HepG2 (cell line): Measurements from ENCODE around the gene FUCA1. TPM values are rescaled to one million over a fixed set of nuclear protein-coding genes. Genes with fewer than 3 reads are reported as not detected.

ENCODE experiments used
- ATAC-seq: fragments of 200-7000 bp; cut with Tn5 transposase; 3 replicates; pipeline ENCODE4 v1.9.1; 2020; ENCODE audit warnings: mild to moderate bottlenecking, moderate library complexity
- BruUV-seq: library from RNA; stranded (reverse); fragments of 400-500 nt; replicated peaks from 2 replicates; lab custom pipeline; 2021; lab: Mats Ljungman, UMichigan
- CTCF ChIA-PET: fragments of 300-600 bp; formaldehyde crosslinking; extraction: SDS; loops from one replicate; lab custom pipeline; 2021; ENCODE audit warnings: low total read pairs, inconsistent platforms, low intra/inter-chr PET ratio; lab: Yijun Ruan, JAX
- POLR2A ChIA-PET: fragments of 350-600 bp; sonication (Branson Sonifier 250); formaldehyde crosslinking; loops from one replicate; lab custom pipeline; 2020; ENCODE audit warnings: antibody characterized with exemption, inconsistent platforms; lab: Yijun Ruan, JAX
- DNase-seq: peaks from one replicate; pipeline ENCODE4 v3.0.0-alpha.2; 2015; ENCODE audit warnings: low spot score
- FAIRE-seq: peaks from 3 replicates; lab custom pipeline; 2011; peaks lifted over from hg19 to GRCh38; lab: Jason Lieb, UNC
- H2AFZ ChIP-seq: one replicate; pipeline ENCODE4 v1.6.1; 2011; ENCODE audit warnings: low read length, inconsistent platforms
- H3K27ac ChIP-seq: fragments of 300-600 bp; 3 replicates; pipeline ENCODE4 v1.8.0; 2011; ENCODE audit warnings: mixed run types, mild to moderate bottlenecking, mixed read lengths, low read length, inconsistent platforms; ENCODE audit not compliant: insufficient read depth; ENCODE audit errors: extremely low read length
- H3K27me3 ChIP-seq, 2 experiments: fragments of 200-600 bp in 1 of 2; 2 replicates in 1 of 2; 3 replicates in 1 of 2; pipeline versions ENCODE4 v1.6.0 to v1.8.0; 2011; ENCODE audit warnings: low read length in 2 of 2, mild to moderate bottlenecking in 2 of 2, moderate library complexity in 2 of 2, inconsistent platforms in 1 of 2; ENCODE audit not compliant: insufficient read depth in 2 of 2, control insufficient read depth in 1 of 2
- H3K36me3 ChIP-seq, 2 experiments: fragments of 200-600 bp in 1 of 2; replicated peaks in 1 of 2; 2 replicates in 1 of 2; 3 replicates in 1 of 2; pipeline versions ENCODE4 v1.5.1 to v1.8.0; 2011; ENCODE audit warnings: low read length in 2 of 2, inconsistent platforms in 1 of 2; ENCODE audit not compliant: insufficient read depth in 2 of 2, control insufficient read depth in 1 of 2
- H3K4me1 ChIP-seq: 2 replicates; pipeline ENCODE4 v1.5.1; 2012; ENCODE audit warnings: low read length, inconsistent platforms; ENCODE audit not compliant: insufficient read depth
- H3K4me2 ChIP-seq: 2 replicates; pipeline ENCODE4 v1.6.0; 2011; ENCODE audit warnings: low read depth, low read length, inconsistent platforms
- H3K4me3 ChIP-seq, 3 experiments: fragments of 200-600 bp in 1 of 3; sonication (generic), shearing (Covaris generic) in 1 of 3; replicated peaks in 1 of 3; 2 replicates each; pipeline ENCODE4 v1.5.1; 2011 to 2016; ENCODE audit warnings: low read length in 3 of 3, inconsistent platforms in 2 of 3, low read depth in 2 of 3, mild to moderate bottlenecking in 2 of 3, control low read depth in 1 of 3, mixed read lengths in 1 of 3; ENCODE audit not compliant: insufficient read depth in 1 of 3
- H3K79me2 ChIP-seq: one replicate; pipeline ENCODE4 v1.6.1; 2011; ENCODE audit warnings: low read length, inconsistent platforms; ENCODE audit not compliant: insufficient read depth
- H3K9ac ChIP-seq: 2 replicates; pipeline ENCODE4 v1.6.0; 2011; ENCODE audit warnings: mild to moderate bottlenecking, low read depth, low read length, inconsistent platforms; ENCODE audit not compliant: insufficient read depth
- H3K9me3 ChIP-seq: 2 replicates; pipeline ENCODE4 v1.5.1; 2012; ENCODE audit warnings: mild to moderate bottlenecking, low read length
- H4K20me1 ChIP-seq: 2 replicates; pipeline ENCODE4 v1.6.0; 2011; ENCODE audit warnings: inconsistent platforms, mild to moderate bottlenecking, low read length, moderate library complexity; ENCODE audit not compliant: insufficient read depth
- GABPB1 ChIP-seq: IDR thresholded peaks from 2 replicates; pipeline ENCODE4 v1.6.1; 2016; ENCODE audit warnings: mild to moderate bottlenecking, missing genetic modification reagents, moderate library complexity, missing compliant biosample characterization
- NFIB ChIP-seq: sonication (generic); formaldehyde crosslinking; IDR thresholded peaks from 2 replicates; pipeline ENCODE4 v1.9.0; 2021; ENCODE audit warnings: missing genetic modification reagents, mild to moderate bottlenecking, borderline replicate concordance
- NFYC ChIP-seq: IDR thresholded peaks from 2 replicates; pipeline ENCODE4 v1.6.1; 2016; ENCODE audit warnings: missing genetic modification reagents, missing compliant biosample characterization
- PAWR ChIP-seq: sonication (generic); formaldehyde crosslinking; IDR thresholded peaks from 2 replicates; pipeline ENCODE4 v1.4.0; 2020; ENCODE audit warnings: missing genetic modification reagents, mild to moderate bottlenecking, borderline replicate concordance
- ZFP90 ChIP-seq: sonication (generic); formaldehyde crosslinking; IDR thresholded peaks from 2 replicates; pipeline ENCODE4 v1.8.0; 2022; ENCODE audit warnings: missing genetic modification reagents, mild to moderate bottlenecking, inconsistent platforms, borderline replicate concordance
- whole genome bisulfite sequencing: methylation state at CpG from one replicate; pipeline ENCODE4 v1.1.6; 2017; ENCODE audit warnings: low lambda C conversion rate; 5-methylcytosine and 5-hydroxymethylcytosine counted together
- in situ Hi-C: cut with HindIII; loops from 2 replicates; pipeline ENCODE4 v1.10.0; 2017; ENCODE audit warnings: low pct_unique_long_range_greater_than_20kb; ENCODE audit not compliant: extremely low pct_ligation_motif_present
- intact Hi-C: fragments of 100-400 bp; cut with micrococcal nuclease; formaldehyde crosslinking; loops from one replicate; pipeline ENCODE4 v1.10.0; 2022; ENCODE audit not compliant: unreplicated experiment
- polyA plus RNA-seq, 8 experiments: library from polyadenylated mRNA; depleted of rRNA in 3 of 8; stranded (reverse) in 7 of 8; unstranded in 1 of 8; fragments of >200 nt; fragmentation: Illumina TruSeq in 4 of 8; extraction: Trizol in 4 of 8; gene quantifications; 2 replicates each; pipeline versions ENCODE4 v1.2.1 to v1.2.3, GENCODE V29; 2011 to 2016; ENCODE audit warnings: low read depth in 4 of 8, missing spikeins in 1 of 8, mixed read lengths in 1 of 8; ENCODE audit not compliant: insufficient read depth in 1 of 8
- total RNA-seq, 5 experiments: library from RNA; depleted of rRNA; stranded (reverse); fragments of >200 nt; fragmentation: Illumina TruSeq; extraction: Trizol; gene quantifications; 2 replicates each; pipeline ENCODE4 v1.2.3, GENCODE V29; 2016; ENCODE audit warnings: low read depth in 1 of 5
- TF ChIP-seq, protein P1 (sequence below): sonication (generic); formaldehyde crosslinking; IDR thresholded peaks from 2 replicates; pipeline ENCODE4 v1.4.0; 2020; ENCODE audit warnings: low read depth, mild to moderate bottlenecking, missing genetic modification reagents
- TF ChIP-seq, protein P2 (sequence below): sonication (generic); formaldehyde crosslinking; IDR thresholded peaks from 2 replicates; pipeline ENCODE4 v1.4.0; 2020; ENCODE audit warnings: missing genetic modification reagents
- TF ChIP-seq, protein P3 (sequence below): IDR thresholded peaks from 2 replicates; pipeline ENCODE4 v1.6.1; 2016; ENCODE audit warnings: low read depth, missing genetic modification reagents, missing compliant biosample characterization
- TF ChIP-seq, protein P4 (sequence below): sonication (generic); formaldehyde crosslinking; IDR thresholded peaks from 2 replicates; pipeline ENCODE4 v1.8.1; 2023; ENCODE audit warnings: mild to moderate bottlenecking, moderate library complexity, missing genetic modification reagents

Gene FUCA1
- total and polyA plus RNA-seq, 2 of the 13 experiments (the other 11 are each of a cell fraction or from before 2014, with no cell fraction given), result 32.7 to 33.6 TPM

DNA sequence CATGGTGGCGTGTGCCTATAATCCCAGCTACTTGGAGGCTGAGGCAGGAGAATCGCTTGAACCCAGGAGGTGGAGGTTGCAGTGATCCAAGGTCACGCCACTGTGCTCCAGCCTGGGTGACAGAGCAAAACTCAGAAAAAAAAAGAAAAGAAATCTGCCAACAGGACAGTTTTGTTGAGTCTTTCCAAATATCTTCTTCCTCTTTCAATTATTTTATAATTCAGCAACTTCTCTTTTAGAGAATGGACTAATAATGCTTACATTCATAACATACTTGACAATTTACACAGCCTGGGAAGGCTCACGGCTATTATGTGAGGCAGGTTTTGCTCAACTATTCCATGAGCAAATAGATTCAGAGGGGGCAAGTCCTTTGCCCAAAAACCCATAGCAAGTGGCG, 27.0 kb upstream of the FUCA1 start:
- no peak for ATAC-seq
- Histone ChIP-seq H3K4me3 (no peak overlapping the region), H3K4me1 (no peaks in the 10 kb centered on the region), H2AFZ (no peak overlapping the region)
- CTCF ChIA-PET, result no interaction called here
- no TSS peak for BruUV-seq
- POLR2A ChIA-PET, result no interaction called here
- TF ChIP-seq, protein P1, sequence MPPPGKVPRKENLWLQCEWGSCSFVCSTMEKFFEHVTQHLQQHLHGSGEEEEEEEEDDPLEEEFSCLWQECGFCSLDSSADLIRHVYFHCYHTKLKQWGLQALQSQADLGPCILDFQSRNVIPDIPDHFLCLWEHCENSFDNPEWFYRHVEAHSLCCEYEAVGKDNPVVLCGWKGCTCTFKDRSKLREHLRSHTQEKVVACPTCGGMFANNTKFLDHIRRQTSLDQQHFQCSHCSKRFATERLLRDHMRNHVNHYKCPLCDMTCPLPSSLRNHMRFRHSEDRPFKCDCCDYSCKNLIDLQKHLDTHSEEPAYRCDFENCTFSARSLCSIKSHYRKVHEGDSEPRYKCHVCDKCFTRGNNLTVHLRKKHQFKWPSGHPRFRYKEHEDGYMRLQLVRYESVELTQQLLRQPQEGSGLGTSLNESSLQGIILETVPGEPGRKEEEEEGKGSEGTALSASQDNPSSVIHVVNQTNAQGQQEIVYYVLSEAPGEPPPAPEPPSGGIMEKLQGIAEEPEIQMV (CRISPR knock-in tag), result no peak
- TF ChIP-seq, protein P2, sequence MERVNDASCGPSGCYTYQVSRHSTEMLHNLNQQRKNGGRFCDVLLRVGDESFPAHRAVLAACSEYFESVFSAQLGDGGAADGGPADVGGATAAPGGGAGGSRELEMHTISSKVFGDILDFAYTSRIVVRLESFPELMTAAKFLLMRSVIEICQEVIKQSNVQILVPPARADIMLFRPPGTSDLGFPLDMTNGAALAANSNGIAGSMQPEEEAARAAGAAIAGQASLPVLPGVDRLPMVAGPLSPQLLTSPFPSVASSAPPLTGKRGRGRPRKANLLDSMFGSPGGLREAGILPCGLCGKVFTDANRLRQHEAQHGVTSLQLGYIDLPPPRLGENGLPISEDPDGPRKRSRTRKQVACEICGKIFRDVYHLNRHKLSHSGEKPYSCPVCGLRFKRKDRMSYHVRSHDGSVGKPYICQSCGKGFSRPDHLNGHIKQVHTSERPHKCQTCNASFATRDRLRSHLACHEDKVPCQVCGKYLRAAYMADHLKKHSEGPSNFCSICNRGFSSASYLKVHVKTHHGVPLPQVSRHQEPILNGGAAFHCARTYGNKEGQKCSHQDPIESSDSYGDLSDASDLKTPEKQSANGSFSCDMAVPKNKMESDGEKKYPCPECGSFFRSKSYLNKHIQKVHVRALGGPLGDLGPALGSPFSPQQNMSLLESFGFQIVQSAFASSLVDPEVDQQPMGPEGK (CRISPR knock-in tag), result no peak
- TF ChIP-seq, protein P3, sequence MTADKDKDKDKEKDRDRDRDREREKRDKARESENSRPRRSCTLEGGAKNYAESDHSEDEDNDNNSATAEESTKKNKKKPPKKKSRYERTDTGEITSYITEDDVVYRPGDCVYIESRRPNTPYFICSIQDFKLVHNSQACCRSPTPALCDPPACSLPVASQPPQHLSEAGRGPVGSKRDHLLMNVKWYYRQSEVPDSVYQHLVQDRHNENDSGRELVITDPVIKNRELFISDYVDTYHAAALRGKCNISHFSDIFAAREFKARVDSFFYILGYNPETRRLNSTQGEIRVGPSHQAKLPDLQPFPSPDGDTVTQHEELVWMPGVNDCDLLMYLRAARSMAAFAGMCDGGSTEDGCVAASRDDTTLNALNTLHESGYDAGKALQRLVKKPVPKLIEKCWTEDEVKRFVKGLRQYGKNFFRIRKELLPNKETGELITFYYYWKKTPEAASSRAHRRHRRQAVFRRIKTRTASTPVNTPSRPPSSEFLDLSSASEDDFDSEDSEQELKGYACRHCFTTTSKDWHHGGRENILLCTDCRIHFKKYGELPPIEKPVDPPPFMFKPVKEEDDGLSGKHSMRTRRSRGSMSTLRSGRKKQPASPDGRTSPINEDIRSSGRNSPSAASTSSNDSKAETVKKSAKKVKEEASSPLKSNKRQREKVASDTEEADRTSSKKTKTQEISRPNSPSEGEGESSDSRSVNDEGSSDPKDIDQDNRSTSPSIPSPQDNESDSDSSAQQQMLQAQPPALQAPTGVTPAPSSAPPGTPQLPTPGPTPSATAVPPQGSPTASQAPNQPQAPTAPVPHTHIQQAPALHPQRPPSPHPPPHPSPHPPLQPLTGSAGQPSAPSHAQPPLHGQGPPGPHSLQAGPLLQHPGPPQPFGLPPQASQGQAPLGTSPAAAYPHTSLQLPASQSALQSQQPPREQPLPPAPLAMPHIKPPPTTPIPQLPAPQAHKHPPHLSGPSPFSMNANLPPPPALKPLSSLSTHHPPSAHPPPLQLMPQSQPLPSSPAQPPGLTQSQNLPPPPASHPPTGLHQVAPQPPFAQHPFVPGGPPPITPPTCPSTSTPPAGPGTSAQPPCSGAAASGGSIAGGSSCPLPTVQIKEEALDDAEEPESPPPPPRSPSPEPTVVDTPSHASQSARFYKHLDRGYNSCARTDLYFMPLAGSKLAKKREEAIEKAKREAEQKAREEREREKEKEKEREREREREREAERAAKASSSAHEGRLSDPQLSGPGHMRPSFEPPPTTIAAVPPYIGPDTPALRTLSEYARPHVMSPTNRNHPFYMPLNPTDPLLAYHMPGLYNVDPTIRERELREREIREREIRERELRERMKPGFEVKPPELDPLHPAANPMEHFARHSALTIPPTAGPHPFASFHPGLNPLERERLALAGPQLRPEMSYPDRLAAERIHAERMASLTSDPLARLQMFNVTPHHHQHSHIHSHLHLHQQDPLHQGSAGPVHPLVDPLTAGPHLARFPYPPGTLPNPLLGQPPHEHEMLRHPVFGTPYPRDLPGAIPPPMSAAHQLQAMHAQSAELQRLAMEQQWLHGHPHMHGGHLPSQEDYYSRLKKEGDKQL (CRISPR knock-in tag), result no peak
- TF ChIP-seq NFIB, result no peak
- no peak for TF ChIP-seq GABPB1 (CRISPR knock-in tag)
- no peak for TF ChIP-seq NFYC (CRISPR knock-in tag)
- no peak for TF ChIP-seq ZFP90
- TF ChIP-seq, protein P4, sequence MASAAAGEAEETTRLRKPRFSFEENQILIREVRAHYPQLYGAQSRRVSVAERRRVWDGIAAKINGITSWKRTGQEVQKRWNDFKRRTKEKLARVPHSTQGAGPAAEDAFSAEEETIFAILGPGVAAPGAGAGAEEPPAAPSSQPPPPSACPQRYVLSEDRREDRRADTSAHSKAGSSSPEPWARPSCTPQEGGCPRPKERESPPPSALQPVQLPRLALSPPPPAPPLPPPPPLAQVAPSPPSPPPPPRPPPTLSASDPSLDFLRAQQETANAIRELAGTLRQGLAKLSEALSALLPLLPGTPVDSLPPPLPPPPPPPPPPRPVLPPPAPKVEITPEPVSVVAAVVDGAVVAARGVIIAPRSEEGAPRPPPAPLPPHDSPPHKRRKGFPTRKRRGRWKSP (CRISPR knock-in tag), result no peak
- no peak for TF ChIP-seq PAWR
- TF ChIP-seq, all 625 proteins: peak for 0
- no peaks in the 10 kb centered on the region for H3K9me3 ChIP-seq
- H3K9ac ChIP-seq, result no peak overlapping the region
- H3K27me3 ChIP-seq, result peaks cover 3 to 6% of the 10 kb centered on the region in 2 experiments; a peak in 2 of 5 replicates
- FAIRE-seq (no peak), DNase-seq (no peak)
- intact Hi-C loops, result no loop called here
- no peaks in the 10 kb centered on the region for H4K20me1 ChIP-seq
- in situ Hi-C loops, result no loop called here
- no peaks in the 10 kb centered on the region for H3K79me2 ChIP-seq
- H3K27ac ChIP-seq, result no peak overlapping the region
- no peaks in the 10 kb centered on the region for H3K36me3 ChIP-seq
- WGBS, result 65% methylated on average over 5 of the region's 5 CpGs
- no peak overlapping the region for H3K4me2 ChIP-seq
